ENCODE measurements around the gene GNG7. TPM values are rescaled to one million over a fixed set of nuclear protein-coding genes. Genes with fewer than 3 reads are reported as not detected.

GNG7 gene
- polyA plus RNA-seq, 3 donors = 1.1 to 1.6 (median 1.3) TPM

GRCh38 chr19:2716275-2716650, 13.8 kb upstream of the GNG7 start:
- H3K4me2 ChIP-seq (replicated peaks; ENCODE audit: extremely low read depth, low read length, poor library complexity, severe bottlenecking) = no peak overlapping the region
- no peaks in the 10 kb centered on the region for H3K36me3 ChIP-seq (replicated peaks in 1 of 2; ENCODE audit: control insufficient read depth in 1 of 2, insufficient read depth in 2 of 2, low read length in 2 of 2)
- no peak overlapping the region for H3K9ac ChIP-seq (ENCODE audit: insufficient read depth, low read length, poor library complexity, severe bottlenecking)
- H3K27me3 Mint-ChIP-seq (ENCODE audit: low read depth in 3 of 3) = peaks cover 17 to 41% (median 19%) of the 10 kb centered on the region in 3 donors
- intact Hi-C loops (cut with micrococcal nuclease) = no loop called here
- no peaks in the 10 kb centered on the region for H3K36me3 Mint-ChIP-seq
- H3K4me3 Mint-ChIP-seq = peak overlapping the region in 1 of 2 donors; percentile 31
- no peak for DNase-seq
- H3K79me2 ChIP-seq (ENCODE audit: insufficient read depth, low read length) = no peaks in the 10 kb centered on the region
- peaks cover 10 to 18% of the 10 kb centered on the region in 2 donors for H3K27me3 ChIP-seq (ENCODE audit: control insufficient read depth in 2 of 2, insufficient read depth in 2 of 2, low read length in 2 of 2)
- no peaks in the 10 kb centered on the region for H4K20me1 ChIP-seq (ENCODE audit: insufficient read depth, low read length)
- WGBS (ENCODE audit: insufficient coverage) = 97% methylated on average over 10 of the region's 19 CpGs
- H3K9me3 ChIP-seq (replicated peaks in 1 of 2; ENCODE audit: control insufficient read depth in 1 of 2, insufficient read depth in 1 of 2, low read length in 2 of 2) = peaks cover 14 to 21% of the 10 kb centered on the region in 2 donors
- peaks cover 11 to 20% (median 13%) of the 10 kb centered on the region in 7 donors for H3K9me3 Mint-ChIP-seq
- H2AFZ ChIP-seq (ENCODE audit: insufficient read depth, low read depth, low read length, poor library complexity, severe bottlenecking) = no peak overlapping the region
- no peak overlapping the region for H3K27ac Mint-ChIP-seq
- H3K4me1 ChIP-seq (ENCODE audit: control insufficient read depth in 1 of 2, insufficient read depth in 2 of 2, low read length in 2 of 2) = peaks cover 5 to 10% of the 10 kb centered on the region in 2 donors
- no peak for TF ChIP-seq CTCF (IDR thresholded peaks at IDR 0.05)
- no peak overlapping the region for H3K27ac ChIP-seq (ENCODE audit: low read depth in 1 of 2, low read length in 2 of 2)
- no peak overlapping the region for H3K4me3 ChIP-seq (replicated peaks in 1 of 3; ENCODE audit: low read depth in 2 of 3, low read length in 3 of 3)
- H3K4me1 Mint-ChIP-seq = peaks cover 8% of the 10 kb centered on the region

- no peak overlapping the region for H3K4me3 ChIP-seq (replicated peaks in 1 of 3; ENCODE audit: low read depth in 2 of 3, low read length in 3 of 3)
- Mint-ChIP-seq H3K36me3 (no peaks in the 10 kb centered on the region), H3K4me3 (no peak overlapping the region)
These were observed 13.2 kb upstream of the GNG7 start for GRCh38 chr19:2715470-2716274.

More at GRCh38 chr19:2715470-2716274, 13.2 kb upstream of the GNG7 start:
- Histone ChIP-seq H3K36me3 (replicated peaks in 1 of 2; ENCODE audit: control insufficient read depth in 1 of 2, insufficient read depth in 2 of 2, low read length in 2 of 2) (no peaks in the 10 kb centered on the region), H3K79me2 (ENCODE audit: insufficient read depth, low read length) (no peaks in the 10 kb centered on the region), H4K20me1 (ENCODE audit: insufficient read depth, low read length) (no peaks in the 10 kb centered on the region), H3K27ac (ENCODE audit: low read depth in 1 of 2, low read length in 2 of 2) (no peak overlapping the region), H3K27me3 (ENCODE audit: control insufficient read depth in 2 of 2, insufficient read depth in 2 of 2, low read length in 2 of 2) (peaks cover 10 to 16% of the 10 kb centered on the region in 2 donors), H3K4me2 (replicated peaks; ENCODE audit: extremely low read depth, low read length, poor library complexity, severe bottlenecking) (no peak overlapping the region), H3K4me1 (ENCODE audit: control insufficient read depth in 1 of 2, insufficient read depth in 2 of 2, low read length in 2 of 2) (peaks cover 3 to 15% of the 10 kb centered on the region in 2 donors), H3K9me3 (replicated peaks in 1 of 2; ENCODE audit: control insufficient read depth in 1 of 2, insufficient read depth in 1 of 2, low read length in 2 of 2) (peaks cover 14 to 21% of the 10 kb centered on the region in 2 donors), H2AFZ (ENCODE audit: insufficient read depth, low read depth, low read length, poor library complexity, severe bottlenecking) (no peak overlapping the region), H3K9ac (ENCODE audit: insufficient read depth, low read length, poor library complexity, severe bottlenecking) (no peak overlapping the region)
- no peak for DNase-seq
- intact Hi-C loops (cut with micrococcal nuclease) = no loop called here
- no peak for TF ChIP-seq CTCF (IDR thresholded peaks at IDR 0.05)
- Mint-ChIP-seq H3K4me1 (peaks cover 14% of the 10 kb centered on the region), H3K27ac (no peak overlapping the region), H3K9me3 (peaks cover 11 to 22% (median 13%) of the 10 kb centered on the region in 7 donors), H3K27me3 (ENCODE audit: low read depth in 3 of 3) (peaks cover 17 to 39% (median 19%) of the 10 kb centered on the region in 3 donors)
- 94% methylated on average over 7 of the region's 12 CpGs for WGBS (ENCODE audit: insufficient coverage)
